ENCODE data around the gene YPEL1.
"Not testable (repeated sequence)": the region's sequence is repeated elsewhere in the genome, so short reads cannot be mapped to it uniquely, and the experiment has no call there.

YPEL1 gene

DNA sequence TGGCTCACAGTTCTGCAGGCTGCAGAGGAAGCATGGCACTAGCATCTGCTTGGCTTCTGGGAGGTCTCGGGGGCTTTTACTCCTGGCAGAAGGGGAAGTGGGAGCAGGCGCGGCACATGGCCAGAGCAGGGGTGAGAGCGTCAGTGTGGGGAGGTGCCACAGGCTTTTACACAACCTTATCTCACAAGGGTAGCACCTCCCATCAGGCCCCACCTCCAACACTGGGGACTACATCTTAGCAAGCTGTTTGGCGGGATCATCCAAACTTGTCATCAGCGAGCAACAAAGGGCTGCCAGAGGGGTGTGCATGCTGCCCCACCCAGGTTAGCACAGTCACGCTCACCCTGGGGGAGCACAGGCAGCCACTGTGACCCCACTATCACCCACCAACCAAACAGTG, 18.9 kb upstream of the YPEL1 start:
- in situ Hi-C loops (cut with MboI; ENCODE audit: low sequenced_read_pairs), result no loop called here

DNA sequence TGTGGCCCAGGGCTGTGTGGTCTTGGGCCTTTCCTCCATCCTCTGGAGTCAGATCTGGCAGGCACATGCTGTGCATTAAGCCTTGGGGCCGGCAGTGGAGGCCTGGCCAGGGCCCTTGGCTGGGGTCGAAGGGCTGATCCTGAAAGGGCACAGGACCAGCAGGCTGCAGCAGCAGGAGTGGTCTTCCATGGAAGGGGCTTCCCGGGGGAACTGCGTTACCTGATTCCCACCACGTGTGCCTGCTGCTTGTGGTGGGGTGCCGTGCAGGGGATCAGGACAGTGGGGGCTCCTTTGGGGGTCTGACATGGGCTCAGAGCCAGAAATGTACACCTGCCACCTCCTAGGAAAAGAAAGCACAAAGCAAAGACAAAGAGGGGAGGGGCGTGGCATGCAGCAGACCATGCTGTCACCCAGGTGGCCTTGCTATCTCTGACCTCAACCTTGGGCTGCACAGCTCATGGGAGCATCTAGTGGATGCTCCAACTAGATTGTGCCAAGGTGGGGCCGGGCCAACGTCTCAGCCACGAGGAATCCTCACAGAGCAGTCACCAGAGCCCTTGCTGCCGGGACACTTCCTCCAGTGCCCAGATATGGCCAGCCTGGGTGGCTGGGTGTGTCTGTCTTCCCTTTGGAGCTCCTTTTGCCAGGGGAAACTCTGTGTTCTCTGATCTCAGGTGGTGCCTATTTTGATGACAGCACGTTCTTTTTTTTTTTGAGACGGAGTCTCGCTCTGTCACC, 17.9 kb upstream of the YPEL1 start:
- in situ Hi-C loops (cut with MboI; ENCODE audit: low sequenced_read_pairs), result no loop called here

DNA sequence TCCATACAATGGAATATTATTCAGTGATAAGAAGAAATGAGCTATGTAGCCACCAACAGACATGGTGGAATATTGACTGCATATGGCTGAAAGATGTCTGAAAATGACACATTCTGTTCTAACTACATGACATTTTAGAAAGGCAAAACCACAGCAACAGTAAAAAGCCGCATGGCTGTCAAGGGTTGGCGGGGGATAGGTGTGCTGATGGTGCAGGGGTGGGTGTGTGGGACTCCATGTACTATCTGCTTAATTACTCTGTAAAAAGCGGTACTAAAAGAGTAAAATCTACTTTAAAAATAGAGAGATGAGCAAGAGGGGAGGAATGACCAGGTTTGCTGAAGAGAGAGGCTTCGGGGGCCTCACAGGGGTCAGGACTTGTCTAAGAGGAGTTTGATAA, 16.7 kb upstream of the YPEL1 start:
- in situ Hi-C loops (cut with MboI; ENCODE audit: low sequenced_read_pairs), result no loop called here

DNA sequence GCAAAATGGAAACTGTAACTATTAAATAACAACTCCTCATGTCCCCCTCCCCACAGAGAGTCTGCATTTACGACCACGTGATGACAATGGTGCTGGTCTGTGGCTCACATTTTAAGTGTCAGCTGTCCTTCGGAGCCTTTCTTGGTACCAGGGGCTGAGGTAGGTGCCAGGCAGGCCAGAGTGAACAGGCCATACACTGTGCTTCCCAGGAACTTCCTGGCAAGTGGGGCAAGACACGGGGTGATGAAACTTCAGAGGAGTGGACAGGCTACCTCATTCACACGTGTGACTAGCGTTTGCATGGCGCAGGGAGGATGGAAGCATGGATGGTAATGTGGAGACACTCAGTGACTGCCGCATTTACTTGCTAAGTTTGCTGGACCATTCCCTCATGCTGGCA, 10.4 kb upstream of the YPEL1 start:
- in situ Hi-C loops (cut with MboI; ENCODE audit: low sequenced_read_pairs), result no loop called here

DNA sequence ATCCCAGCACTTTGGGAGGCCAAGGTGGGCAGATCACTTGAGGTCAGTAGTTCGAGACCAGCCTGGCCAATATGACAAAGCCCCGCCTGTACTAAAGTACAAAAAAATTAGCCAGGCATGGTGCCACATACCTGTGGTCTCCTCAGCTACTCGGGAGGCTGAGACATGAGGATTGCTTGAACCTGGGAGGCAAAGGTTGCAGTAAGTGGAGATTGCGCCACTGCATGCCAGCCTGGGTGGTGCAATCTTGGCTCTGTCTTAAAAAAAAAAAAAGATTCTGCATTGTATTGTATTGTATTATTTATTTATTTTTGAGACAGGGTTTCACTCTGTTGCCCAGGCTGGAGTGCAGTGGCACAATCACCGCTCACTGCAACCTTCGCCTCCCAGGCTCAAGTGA, 9.3 kb upstream of the YPEL1 start:
- in situ Hi-C loops (cut with MboI; ENCODE audit: low sequenced_read_pairs), result not testable (repeated sequence)

DNA sequence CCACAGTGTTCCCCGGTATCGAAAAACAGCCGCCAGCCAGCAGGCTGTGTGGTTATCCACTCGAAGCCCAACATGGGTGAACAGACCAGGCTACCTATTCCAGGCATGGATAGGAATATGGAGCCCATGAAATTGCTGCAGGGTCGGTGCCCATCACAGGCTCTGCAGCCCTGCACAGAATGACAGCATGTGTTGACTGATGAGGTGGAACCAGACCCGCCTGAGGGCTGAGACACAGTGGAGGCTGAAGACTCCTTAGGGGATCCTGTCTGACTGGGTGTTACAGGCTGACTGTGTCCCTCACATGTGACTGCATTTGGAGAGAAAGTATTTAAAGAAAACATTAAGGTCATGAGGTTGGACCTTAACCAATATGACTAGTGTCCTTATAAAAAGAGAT, 6.2 kb upstream of the YPEL1 start:
- in situ Hi-C loops (cut with MboI; ENCODE audit: low sequenced_read_pairs), result no loop called here

DNA sequence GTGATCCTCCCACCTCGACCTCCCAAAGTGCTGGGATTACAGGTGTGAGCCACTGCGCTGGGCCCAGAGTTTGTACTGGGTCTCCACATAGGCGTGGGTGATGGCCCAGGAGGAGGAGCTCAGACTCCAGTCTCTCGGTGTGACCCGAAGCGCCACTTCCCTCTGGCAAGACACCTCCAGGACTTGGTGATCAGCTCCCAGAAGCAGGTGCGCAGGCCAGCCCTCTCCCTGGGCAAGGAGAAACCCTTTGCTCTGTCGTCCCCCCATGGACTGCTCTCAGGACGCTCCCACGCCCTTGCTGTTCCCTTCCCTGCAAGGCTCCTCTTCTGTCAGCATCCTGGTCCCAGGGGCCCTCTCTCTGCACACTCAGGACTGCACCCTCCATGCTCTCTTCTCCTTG, 5.5 kb upstream of the YPEL1 start:
- in situ Hi-C loops (cut with MboI; ENCODE audit: low sequenced_read_pairs), result no loop called here

DNA sequence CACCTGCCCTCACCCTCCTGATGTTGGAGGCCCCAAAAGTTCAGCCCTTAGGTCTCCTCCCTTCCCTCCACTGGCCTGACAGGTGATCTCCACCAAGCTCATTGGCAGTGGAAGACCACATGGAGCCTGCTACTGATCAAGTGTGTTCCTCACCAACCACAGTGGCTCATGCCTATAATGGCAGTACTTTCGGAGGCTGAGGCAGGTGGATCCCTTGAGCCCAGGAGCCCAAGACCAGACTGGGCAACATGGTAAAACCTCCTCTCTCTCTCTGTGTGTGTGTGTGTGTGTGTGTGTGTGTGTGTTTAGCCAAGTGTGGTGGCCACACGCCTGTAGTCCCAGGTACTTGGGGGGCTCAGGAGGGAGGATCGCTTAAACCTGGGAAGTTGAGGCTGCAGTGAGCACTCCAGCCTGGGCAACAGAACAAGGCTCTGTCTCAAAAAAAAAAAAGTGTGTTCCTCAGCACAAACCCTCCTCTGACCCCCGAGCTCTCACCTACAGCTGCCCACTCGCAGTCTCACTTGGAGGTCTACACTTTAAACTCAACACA, 4.3 kb upstream of the YPEL1 start:
- in situ Hi-C loops (cut with MboI; ENCODE audit: low sequenced_read_pairs), result no loop called here

DNA sequence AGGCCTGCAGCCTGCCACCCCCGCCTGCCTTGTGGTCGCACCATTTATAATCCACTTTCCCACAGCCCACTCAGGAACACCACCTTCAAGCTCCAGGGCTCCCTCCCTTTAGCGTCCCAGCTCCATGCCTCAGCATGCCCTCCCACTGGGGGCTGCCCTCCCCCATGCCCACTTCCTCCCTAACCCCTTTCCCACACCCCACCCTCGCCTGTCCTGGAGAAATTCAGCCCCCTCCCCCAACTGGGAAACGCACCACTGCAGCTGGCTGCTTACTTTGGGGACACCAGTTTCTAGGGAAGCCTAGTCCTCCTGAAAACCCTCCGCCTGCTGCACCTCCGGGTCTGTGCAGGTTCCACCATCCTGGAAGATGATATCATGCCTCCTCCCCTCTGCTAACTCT, 3.4 kb upstream of the YPEL1 start:
- in situ Hi-C loops (cut with MboI; ENCODE audit: low sequenced_read_pairs), result no loop called here

DNA sequence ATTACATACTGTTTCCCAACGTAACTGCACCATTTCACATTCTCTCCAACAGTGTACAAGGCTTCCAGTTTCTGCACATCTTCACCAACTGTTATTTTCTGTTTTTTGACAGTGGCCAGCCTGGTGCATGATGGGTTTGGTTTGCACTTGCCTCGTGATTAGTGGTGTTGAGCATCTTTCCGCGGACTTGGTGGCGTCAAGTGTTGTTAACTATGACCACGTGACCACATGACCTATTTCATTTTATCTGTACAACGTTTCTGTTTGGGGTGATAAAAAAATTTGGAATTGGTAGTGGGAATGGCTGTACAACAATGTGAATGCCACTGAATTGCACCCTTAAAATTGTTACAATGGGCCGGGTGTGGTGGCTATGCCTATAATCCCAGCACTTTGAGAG, 2.5 kb upstream of the YPEL1 start:
- in situ Hi-C loops (cut with MboI; ENCODE audit: low sequenced_read_pairs), result no loop called here

DNA sequence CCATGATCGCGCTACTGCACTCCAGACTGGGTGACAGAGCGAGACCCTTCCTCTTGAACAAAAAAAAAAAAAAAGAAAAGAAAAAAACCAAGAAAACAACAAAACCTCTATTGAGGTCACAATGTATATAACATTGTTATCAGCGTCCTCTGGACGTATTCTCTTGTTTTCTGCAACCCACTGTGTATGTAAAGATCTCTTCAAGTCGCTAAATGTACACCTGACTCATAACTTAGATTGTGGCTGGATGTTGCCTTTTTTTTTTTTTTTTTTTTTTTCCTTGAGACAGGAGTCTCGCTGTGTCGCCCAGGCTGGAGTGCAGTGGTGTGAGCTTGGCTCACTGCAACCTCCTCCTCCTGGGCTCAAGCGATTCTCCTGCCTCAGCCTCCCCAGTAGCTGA, 1.4 kb upstream of the YPEL1 start:
- in situ Hi-C loops (cut with MboI; ENCODE audit: low sequenced_read_pairs), result no loop called here

DNA sequence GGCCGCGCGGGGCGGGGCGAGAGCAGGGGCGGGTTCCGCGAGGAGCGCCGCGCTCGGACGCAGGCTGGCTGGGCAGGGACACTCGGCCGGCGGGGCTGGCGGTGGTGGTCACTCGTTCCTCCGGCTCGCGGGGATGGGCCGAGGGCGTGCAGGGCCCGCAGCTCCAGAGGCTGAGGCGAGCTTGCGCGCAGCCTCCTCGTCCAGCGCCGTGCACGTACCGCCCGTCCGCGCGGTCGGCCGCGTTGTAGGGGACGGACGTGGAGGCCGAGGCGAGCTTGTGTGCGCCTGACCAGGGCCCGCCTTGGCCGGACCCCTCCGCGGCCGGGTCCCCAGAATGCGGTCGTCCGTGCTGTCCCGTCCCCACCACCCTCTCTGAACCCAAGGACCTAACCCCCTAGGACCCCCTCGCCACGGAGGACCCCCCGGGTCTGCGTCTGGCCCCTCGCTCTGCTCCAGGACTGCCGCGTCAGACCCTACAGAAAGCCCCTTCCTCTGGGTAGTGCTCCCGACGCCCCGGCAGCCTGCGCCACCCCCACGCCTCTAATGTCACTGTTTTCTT, 569 bp upstream of the YPEL1 start:
- in situ Hi-C loops (cut with MboI; ENCODE audit: low sequenced_read_pairs), result no loop called here

DNA sequence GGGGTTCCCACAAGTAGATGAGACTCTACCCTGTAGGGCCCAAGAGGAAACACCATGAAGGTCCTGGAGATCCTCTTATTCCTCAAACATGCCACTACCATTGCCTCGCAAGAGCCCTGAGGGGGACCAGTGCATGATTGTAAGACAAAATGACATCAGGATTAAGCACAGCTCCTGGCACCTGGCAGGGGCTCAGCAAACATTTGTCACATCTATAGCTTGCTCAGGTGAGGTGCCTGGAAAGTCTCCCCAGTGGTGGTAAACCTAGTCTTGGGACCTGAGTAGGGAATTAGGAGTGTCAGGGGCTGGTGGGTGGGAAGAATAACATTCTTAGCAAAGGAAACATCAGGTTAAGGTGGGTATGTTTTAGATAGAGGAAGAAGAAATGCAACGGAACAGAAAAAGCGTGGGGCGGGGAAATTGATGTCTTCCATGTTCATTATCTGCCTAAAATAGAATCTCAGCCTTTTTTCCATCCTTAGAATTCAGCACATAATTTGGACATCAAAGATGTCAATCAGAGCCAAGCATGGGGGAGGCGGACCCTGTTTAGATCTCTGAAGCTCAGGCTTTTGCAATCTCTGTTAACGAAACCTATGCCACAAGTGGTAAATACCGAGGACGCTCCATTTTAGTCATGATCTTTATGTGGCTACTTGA, 924 bp downstream of the YPEL1 start:
- in situ Hi-C loops (cut with MboI; ENCODE audit: low sequenced_read_pairs), result no loop called here

DNA sequence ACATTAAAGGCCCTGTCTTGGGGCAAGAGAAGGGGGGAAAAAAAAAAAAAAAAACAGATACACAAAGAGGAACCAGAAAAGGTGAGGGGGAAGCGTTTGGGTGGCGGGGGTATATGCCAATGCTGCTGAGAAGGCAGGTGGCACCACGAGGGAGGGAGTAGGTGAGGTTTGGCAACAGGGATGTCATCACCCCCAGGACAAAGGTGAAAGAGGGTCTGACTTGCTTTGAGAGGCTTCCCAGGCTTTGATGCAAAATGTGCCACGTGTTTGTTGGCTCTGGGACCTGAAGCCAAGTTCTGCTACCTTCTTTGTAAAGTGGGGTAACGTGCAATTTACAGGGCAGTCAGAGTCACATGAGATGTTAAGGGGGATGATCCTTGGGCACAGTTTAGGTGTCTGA, 4.1 kb downstream of the YPEL1 start:
- in situ Hi-C loops (cut with MboI; ENCODE audit: low sequenced_read_pairs), result no loop called here

DNA sequence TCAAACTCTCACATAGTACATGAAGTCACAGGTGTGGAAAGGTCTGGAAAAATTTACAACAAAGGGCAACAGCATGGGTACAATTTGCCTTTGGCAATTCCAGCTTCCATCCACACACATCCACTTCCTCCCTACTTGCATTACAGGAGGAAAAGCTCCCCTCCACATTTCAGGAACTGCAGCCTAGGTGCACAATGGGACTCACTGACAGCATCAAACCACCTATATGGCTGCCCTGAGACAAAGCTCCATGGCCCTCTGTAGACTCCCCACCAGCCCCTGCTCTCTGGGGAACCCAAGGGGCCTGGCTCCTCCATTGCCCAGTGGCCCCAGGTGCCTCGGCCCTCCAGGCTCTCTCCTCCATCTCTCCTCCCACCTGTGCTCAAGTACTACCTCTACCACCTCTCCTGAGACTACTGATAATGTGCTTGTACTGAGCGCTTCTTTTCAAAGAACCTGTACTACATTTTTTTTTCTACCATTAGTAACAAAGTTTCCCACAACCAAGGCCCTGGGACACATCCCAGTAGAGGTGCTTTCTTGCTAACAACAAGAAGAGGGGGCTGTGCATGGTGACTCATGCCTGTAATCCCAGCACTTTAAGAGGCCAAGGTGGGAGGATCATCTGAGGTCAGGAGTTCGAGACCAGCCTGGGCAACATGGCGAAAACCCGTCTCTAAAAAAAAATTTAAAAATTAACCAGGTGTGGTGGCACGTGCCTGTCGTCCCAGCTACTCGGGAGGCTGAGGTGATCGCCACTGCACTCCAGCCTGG, 4.9 kb downstream of the YPEL1 start:
- in situ Hi-C loops (cut with MboI; ENCODE audit: low sequenced_read_pairs), result no loop called here

DNA sequence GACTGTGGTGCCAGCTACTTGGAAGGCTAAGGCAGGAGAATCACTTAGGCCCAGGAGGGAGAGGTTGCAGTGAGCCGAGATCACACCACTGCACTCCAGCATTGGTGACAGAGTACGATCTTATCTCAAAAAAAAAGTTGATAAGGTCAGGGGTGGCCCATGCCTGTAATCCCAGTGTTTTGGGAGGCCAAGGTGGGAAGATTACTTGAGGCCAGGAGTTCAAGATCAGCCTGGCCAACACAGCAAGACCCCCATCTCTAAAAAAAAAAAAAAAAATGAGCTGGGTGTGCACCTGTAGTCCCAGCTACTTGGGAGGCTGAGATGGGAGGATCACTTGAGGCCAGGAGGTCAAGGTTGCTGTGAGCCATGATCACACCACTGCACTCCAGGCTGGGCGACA, 6.4 kb downstream of the YPEL1 start:
- in situ Hi-C loops (cut with MboI; ENCODE audit: low sequenced_read_pairs), result not testable (repeated sequence)

DNA sequence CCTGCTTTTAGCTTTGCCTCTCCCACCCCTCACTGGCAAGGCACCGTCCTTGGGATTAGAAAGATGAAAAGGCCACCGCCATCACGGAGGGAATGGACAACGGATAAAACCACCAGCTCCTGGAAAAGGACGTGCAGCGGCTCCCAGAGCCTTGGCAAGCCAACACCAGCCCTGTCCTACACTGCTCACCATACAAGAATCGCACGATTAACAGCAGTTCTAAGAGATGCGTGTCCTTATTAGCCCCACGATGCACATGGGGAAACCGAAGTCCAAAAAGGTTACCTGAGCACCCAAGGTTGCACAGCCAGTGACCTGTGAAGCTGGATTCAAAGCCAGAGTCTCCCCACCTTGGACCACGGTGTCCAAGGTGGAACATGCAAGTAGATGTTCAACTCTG, 7.3 kb downstream of the YPEL1 start:
- in situ Hi-C loops (cut with MboI; ENCODE audit: low sequenced_read_pairs), result no loop called here

DNA sequence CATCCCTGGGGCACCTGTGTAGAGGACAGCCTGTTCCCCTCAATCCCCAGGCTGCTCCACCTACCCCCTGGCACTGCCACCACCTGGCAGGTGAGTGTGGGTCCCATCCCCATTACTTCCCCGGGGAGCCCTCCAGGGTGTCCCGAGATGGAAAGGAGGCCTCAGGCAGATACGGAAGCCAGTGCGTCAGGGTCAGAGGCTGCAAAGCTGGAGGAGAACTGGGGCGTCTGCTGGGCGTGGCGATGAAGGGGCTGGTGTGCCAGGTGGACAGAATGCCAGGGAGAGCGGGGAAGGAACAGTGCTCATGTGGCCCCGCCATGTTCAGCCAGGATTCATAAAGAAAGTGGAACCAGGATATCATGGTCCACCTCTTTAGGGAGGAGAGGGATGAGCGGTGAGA, 7.8 kb downstream of the YPEL1 start:
- in situ Hi-C loops (cut with MboI; ENCODE audit: low sequenced_read_pairs), result no loop called here

DNA sequence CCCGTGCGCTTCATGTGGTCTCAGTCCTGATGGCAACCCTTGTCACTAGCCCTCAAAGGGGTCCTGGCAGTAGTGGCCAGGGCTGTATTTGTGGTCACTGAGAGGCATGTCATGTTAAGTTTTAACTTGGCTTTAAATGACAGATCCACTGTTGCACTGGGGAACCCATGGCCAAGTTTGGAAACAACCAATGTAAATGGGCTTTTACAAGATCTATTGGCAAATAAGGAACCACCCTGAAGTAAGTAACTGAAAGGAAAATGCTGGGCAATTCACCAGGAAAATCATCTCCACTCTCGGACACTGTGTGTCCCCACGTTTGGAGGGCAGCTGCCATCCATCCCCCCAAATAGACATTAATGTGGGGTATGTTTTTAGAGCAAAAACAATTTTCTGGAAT, 8.4 kb downstream of the YPEL1 start:
- in situ Hi-C loops (cut with MboI; ENCODE audit: low sequenced_read_pairs), result no loop called here

DNA sequence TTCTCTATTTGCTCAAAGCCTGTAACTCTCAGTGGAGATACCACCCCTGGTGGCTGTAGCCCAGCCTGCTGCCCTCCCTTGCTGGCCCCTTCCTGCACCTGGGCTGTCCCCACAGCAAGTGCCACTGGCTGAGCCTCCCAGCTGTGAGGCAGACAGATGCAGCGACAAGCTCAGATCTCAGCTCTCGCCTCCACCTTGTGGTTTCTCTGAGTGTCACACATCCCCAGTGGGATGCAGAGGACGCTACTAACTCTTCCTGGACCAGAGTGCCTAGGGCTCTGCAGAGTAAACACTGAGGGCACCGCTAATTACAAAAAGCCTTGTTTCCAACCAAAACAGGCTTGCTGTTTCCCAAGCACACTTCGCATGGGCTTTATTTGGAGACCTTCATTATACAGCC, 8.9 kb downstream of the YPEL1 start:
- in situ Hi-C loops (cut with MboI; ENCODE audit: low sequenced_read_pairs), result no loop called here

DNA sequence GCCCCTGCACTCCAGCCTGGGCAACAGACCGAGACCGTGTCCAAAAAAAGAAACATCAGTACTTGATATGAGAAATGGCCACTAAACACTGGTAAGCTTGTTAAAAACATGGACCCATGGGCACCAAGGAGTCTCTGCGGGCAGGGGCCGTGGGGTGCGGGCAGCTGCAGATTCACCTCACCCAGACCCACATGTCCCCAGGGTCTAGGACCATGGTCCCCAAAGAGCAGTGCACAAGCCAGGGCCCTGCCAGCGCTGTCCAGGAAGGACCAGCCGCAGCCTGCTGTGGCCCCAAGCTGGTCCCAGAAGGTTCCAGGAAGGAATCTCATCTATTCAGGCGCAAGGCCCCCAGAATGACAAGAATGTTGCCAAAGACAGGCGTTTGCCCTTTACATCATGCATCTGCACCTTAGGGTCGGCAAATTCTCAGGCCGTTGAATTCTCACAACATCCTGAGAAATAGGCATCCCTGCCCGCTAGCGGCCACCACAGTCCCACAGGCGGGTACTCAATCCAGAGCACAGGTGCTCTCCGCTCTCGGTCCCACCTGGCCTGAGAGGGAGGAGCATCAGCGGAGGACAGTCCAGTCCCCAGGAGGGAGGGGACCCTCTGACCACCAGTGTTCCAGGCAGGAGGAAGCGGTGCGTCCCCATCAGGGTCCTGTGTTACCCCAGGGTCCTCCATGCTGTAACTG, 9.5 kb downstream of the YPEL1 start:
- in situ Hi-C loops (cut with MboI; ENCODE audit: low sequenced_read_pairs), result no loop called here
